Measurements from ENCODE around the gene SLC9A3. TPM values are rescaled to one million over a fixed set of nuclear protein-coding genes. Genes with fewer than 3 reads are reported as not detected.

Gene SLC9A3
- total RNA-seq, 1 donor from 2014 or later, result 1.1 TPM

- no peaks in the 10 kb centered on the region for H3K9me3 ChIP-seq
- TF ChIP-seq CTCF (IDR thresholded peaks at IDR 0.05), result no peak
- intact Hi-C loops (cut with DNase I), result no loop called here
- H3K4me1 ChIP-seq, result peaks cover 18% of the 10 kb centered on the region
- H3K27me3 ChIP-seq (ENCODE audit: low read depth), result peaks cover 90% of the 10 kb centered on the region
- ATAC-seq (no peak), DNase-seq (peak; percentile 24)
- H3K4me3 ChIP-seq, result no peak overlapping the region
- no peaks in the 10 kb centered on the region for H3K36me3 ChIP-seq
- H3K27ac ChIP-seq, result no peak overlapping the region
Measured at GRCh38 chr5:525916-526315, 1.7 kb upstream of the SLC9A3 start.

GRCh38 chr5:524973-525761 lies 918 bp upstream of the SLC9A3 start:
- peak; percentile 27 for DNase-seq
- TF ChIP-seq CTCF (IDR thresholded peaks at IDR 0.05), result no peak
- H3K27me3 ChIP-seq (ENCODE audit: low read depth), result peaks cover 90% of the 10 kb centered on the region

GRCh38 chr5:523441-524222 lies 617 bp downstream of the SLC9A3 start:
- Histone ChIP-seq H3K36me3 (no peaks in the 10 kb centered on the region), H3K27ac (no peak overlapping the region), H3K27me3 (ENCODE audit: low read depth) (peaks cover 96% of the 10 kb centered on the region), H3K4me3 (no peak overlapping the region), H3K4me1 (peaks cover 10% of the 10 kb centered on the region), H3K9me3 (no peaks in the 10 kb centered on the region)
- intact Hi-C loops (cut with DNase I), result no loop called here
- ATAC-seq (no peak), DNase-seq (no peak)
- no peak for TF ChIP-seq CTCF (IDR thresholded peaks at IDR 0.05)

More at GRCh38 chr5:524973-525761, 918 bp upstream of the SLC9A3 start:
- no peak overlapping the region for H3K4me3 ChIP-seq
- no peaks in the 10 kb centered on the region for H3K36me3 ChIP-seq
- intact Hi-C loops (cut with DNase I), result no loop called here
- ATAC-seq, result no peak
- no peak overlapping the region for H3K27ac ChIP-seq
- peaks cover 11% of the 10 kb centered on the region for H3K4me1 ChIP-seq
- no peaks in the 10 kb centered on the region for H3K9me3 ChIP-seq

GRCh38 chr5:522899-523440 lies 1.3 kb downstream of the SLC9A3 start:
- no peaks in the 10 kb centered on the region for H3K9me3 ChIP-seq
- H3K36me3 ChIP-seq, result no peaks in the 10 kb centered on the region
- no peak for TF ChIP-seq CTCF (IDR thresholded peaks at IDR 0.05)
- no peak overlapping the region for H3K27ac ChIP-seq
- peaks cover 93% of the 10 kb centered on the region for H3K27me3 ChIP-seq (ENCODE audit: low read depth)
- DNase-seq (no peak), ATAC-seq (peak in 1 of 2 donors; percentile 24)
- H3K4me3 ChIP-seq, result no peak overlapping the region
- intact Hi-C loops (cut with DNase I), result no loop called here
- peaks cover 10% of the 10 kb centered on the region for H3K4me1 ChIP-seq

GRCh38 chr5:522116-522515 lies 2.1 kb downstream of the SLC9A3 start:
- Histone ChIP-seq H3K36me3 (no peaks in the 10 kb centered on the region), H3K9me3 (no peaks in the 10 kb centered on the region), H3K27me3 (ENCODE audit: low read depth) (peaks cover 84% of the 10 kb centered on the region), H3K27ac (no peak overlapping the region), H3K4me3 (no peak overlapping the region), H3K4me1 (peaks cover 10% of the 10 kb centered on the region)
- intact Hi-C loops (cut with DNase I), result no loop called here
- no peak for TF ChIP-seq CTCF (IDR thresholded peaks at IDR 0.05)
- ATAC-seq (no peak), DNase-seq (no peak)

Data from lower lobe of right lung (tissue), 2 donors.